AG09309 (cell line): Measurements from ENCODE around the gene RAB7A.

ENCODE experiments used
- DNase-seq: peaks from one replicate; pipeline ENCODE4 v3.0.0-alpha.2; 2010; ENCODE audit warnings: low read depth
- H3K4me3 ChIP-seq: 2 replicates; pipeline ENCODE4 v1.5.1; 2011; ENCODE audit warnings: mild to moderate bottlenecking, low read depth, low read length, moderate library complexity; ENCODE audit not compliant: control insufficient read depth
- TF ChIP-seq, protein P1 (sequence below): IDR thresholded peaks from 2 replicates; pipeline ENCODE4 v1.5.1; 2011; ENCODE audit warnings: mild to moderate bottlenecking, low read depth, low read length, inconsistent platforms; ENCODE audit not compliant: insufficient read depth, control insufficient read depth; ENCODE audit errors: missing control alignments

The RAB7A gene

DNA sequence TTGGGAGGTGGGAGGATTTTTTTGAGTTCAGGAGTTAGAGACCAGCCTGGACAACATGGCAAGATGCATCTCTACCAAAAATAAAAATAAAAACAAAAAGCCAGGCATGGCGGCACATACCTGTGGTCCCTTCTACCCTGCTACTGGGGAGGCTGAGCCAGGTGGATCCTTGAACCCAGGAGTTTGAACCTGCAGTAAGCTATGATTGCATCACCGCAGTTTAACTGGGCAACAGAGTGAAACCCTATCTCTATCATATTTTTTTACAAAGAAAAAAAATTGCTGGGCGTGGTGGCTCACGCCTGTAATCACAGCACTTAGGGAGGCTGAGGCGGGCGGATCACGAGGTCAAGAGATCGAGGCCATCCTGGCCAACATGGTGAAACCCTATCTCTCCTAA is 39.5 kb upstream of the RAB7A start:
- H3K4me3 ChIP-seq = no peak overlapping the region
- TF ChIP-seq, protein P1, sequence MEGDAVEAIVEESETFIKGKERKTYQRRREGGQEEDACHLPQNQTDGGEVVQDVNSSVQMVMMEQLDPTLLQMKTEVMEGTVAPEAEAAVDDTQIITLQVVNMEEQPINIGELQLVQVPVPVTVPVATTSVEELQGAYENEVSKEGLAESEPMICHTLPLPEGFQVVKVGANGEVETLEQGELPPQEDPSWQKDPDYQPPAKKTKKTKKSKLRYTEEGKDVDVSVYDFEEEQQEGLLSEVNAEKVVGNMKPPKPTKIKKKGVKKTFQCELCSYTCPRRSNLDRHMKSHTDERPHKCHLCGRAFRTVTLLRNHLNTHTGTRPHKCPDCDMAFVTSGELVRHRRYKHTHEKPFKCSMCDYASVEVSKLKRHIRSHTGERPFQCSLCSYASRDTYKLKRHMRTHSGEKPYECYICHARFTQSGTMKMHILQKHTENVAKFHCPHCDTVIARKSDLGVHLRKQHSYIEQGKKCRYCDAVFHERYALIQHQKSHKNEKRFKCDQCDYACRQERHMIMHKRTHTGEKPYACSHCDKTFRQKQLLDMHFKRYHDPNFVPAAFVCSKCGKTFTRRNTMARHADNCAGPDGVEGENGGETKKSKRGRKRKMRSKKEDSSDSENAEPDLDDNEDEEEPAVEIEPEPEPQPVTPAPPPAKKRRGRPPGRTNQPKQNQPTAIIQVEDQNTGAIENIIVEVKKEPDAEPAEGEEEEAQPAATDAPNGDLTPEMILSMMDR = no peak
- no peak for DNase-seq

DNA sequence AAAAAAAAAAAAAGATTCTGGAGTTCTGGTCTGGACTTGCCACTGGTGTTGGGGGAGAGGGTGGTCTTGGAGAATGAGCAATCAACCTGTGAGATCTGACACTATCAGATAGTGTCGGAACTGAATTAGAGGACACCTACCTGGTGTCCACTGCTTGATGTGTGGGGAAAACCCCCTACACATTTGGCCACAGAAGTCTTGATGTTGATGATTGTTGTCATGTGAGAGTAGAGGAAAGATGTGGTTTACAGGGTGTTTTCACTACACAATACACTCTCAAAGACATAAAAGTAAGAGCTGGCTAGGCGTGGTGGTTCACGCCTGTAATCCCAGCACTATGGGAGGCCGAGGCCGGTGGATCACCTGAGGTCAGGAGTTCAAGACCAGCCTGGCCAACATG is 36.9 kb upstream of the RAB7A start:
- TF ChIP-seq, protein P1 = no peak
- no peak overlapping the region for H3K4me3 ChIP-seq
- DNase-seq = no peak

DNA sequence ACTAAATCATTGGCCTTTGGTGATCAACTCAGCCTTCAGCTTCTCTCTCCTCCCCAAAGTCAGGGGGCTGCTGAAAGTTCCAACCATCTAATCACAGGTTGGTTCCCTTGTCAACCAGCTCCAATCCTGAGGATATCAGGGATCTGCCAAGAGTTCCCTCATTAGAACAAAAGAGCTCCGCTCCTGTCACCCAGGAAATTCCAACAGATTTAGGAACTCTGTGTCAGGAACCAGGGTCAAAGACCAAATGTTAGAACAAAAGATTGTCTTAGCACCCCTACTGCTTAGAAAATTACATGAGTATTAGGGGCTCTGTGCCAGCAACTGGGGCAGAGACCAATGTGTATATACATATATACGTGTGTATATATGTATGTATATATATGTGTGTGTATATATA is 32.3 kb upstream of the RAB7A start:
- no peak for DNase-seq
- H3K4me3 ChIP-seq = no peak overlapping the region
- TF ChIP-seq, protein P1 = no peak

DNA sequence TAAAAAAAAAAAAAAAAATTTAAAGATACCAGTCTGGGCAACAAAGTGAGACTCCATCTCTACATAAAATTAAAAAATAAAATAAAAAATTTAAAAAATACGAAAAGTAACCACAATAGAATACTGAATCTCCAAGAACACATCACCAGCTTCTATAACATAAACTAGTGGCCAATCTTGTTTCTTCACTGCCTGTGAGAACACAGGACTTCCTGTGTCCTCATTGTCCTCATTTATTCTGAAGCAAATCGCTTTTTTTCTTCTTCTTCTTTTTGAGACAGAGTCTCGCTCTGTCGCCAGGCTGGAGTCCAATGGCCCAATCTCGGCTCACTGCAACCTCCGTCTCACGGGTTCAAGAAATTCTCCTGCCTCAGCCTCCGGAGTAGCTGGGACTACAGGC is 28.6 kb upstream of the RAB7A start:
- TF ChIP-seq, protein P1 = no peak
- DNase-seq = no peak
- no peak overlapping the region for H3K4me3 ChIP-seq

DNA sequence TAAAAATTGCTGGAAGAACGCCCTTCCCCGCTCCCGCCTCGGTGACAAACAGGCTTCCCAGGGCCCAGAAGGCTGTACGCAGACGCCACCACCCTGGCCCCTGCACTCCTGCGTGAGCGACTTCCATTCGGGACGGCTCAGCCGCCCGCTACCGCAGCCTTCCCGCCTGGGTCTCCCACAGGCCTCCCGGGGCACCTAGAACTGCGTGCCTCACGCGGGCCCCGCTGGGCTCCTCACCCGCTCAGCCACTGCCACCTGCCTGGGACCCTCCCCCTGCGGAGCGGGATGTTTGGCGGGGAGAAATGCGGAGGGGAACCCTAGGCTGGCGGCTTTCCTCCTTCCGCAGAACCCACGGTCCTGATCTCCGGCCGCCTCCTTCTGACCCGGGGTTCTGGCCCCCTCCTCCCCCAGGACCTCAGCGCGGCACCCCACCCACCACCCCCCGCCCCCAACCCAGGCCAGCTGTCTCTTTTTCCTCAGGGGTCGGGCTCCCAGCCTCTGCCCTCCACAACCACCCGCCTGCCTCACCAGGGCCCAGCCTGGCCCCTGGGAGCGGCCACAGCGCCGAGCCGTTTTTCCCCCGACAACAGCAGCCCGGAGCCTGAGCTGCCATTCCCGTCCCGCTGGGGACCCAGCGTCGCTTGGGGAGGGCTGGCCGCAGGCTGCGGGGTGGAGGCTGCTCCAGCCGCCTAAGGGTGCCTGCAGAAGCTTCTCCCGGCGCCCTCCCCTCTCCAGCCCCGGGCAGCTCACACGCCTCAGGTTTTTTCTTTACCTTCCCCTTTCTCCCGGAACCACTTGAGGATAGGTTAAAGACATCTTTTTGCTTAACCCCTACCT is 27.6 kb upstream of the RAB7A start:
- TF ChIP-seq, protein P1 = no peak
- no peak for DNase-seq
- peak overlapping the region; percentile 56 for H3K4me3 ChIP-seq

DNA sequence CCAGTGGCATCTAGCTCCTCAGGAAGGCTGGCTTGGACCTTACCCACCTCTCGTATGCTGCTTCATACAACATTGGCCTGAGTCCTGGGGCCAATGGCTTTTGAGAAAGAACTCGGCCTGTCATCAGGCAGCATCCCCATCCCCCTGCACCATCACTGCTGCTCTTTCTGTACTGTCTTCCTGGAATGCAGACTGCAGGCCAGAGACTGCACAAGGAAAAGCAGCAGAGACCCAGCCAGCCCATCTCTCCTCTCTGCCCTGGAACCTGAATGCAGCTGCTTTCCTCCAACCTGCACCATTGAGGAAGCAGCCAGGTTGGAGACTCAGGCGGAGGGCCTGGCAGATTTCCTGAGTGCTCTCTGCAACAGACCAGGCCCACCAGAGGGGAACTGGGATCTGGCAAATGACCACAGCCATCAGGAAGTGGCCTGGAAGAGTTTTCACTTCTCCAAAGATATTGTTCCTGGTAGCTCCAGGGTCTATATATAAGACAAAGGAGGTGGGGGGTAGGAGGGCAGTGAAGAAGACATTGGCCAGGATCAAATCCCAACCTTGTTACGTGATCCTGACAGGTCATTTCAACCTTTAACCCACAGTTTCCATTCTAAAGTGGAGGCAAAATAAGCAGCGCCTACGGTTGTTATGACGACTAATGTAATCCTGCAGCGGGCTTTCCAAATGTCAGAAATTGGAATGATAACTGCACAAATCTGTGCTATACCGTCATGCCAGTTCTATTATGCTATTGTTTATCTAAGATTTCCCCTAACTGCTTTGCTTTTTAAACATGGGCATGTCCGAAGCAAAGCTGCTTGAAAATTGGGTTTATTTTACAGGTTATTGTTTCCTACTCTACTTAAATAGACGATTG is 24.4 kb upstream of the RAB7A start:
- TF ChIP-seq, protein P1 = no peak
- DNase-seq = no peak
- no peak overlapping the region for H3K4me3 ChIP-seq
